Inflammatory macrophage treated with lipopolysaccharide for 4 hours (primary cell): Measurements from ENCODE around the gene MYEOV.

Experiments
- DNase-seq: peaks from one replicate; pipeline ENCODE4 v3.0.0-alpha.2; 2020

MYEOV gene

GRCh38 chr11:69267395-69267805, 26.6 kb upstream of the MYEOV start:
- no peak for DNase-seq

GRCh38 chr11:69268911-69269310, 25.0 kb upstream of the MYEOV start:
- no peak for DNase-seq

- no peak for DNase-seq
Measured at GRCh38 chr11:69269388-69269787, 24.6 kb upstream of the MYEOV start.

GRCh38 chr11:69269926-69270697, 23.8 kb upstream of the MYEOV start:
- no peak for DNase-seq

GRCh38 chr11:69270941-69271340, 23.0 kb upstream of the MYEOV start:
- no peak for DNase-seq

GRCh38 chr11:69272055-69272454, 21.9 kb upstream of the MYEOV start:
- DNase-seq: no peak

GRCh38 chr11:69272831-69273485, 21.0 kb upstream of the MYEOV start:
- no peak for DNase-seq

GRCh38 chr11:69273571-69273970, 20.4 kb upstream of the MYEOV start:
- no peak for DNase-seq

- DNase-seq: no peak
Measured at GRCh38 chr11:69274531-69275016, 19.4 kb upstream of the MYEOV start.

- no peak for DNase-seq
Measured at GRCh38 chr11:69275178-69275577, 18.8 kb upstream of the MYEOV start.

GRCh38 chr11:69276165-69276564, 17.8 kb upstream of the MYEOV start:
- no peak for DNase-seq

GRCh38 chr11:69277074-69277809, 16.7 kb upstream of the MYEOV start:
- DNase-seq: no peak

- DNase-seq: no peak
Measured at GRCh38 chr11:69278091-69278867, 15.7 kb upstream of the MYEOV start.

- no peak for DNase-seq
Measured at GRCh38 chr11:69280451-69280850, 13.5 kb upstream of the MYEOV start.

GRCh38 chr11:69280994-69281393, 13.0 kb upstream of the MYEOV start:
- DNase-seq: peak; percentile 48

- no peak for DNase-seq
Measured at GRCh38 chr11:69283446-69283845, 10.5 kb upstream of the MYEOV start.

- DNase-seq: no peak
Measured at GRCh38 chr11:69284081-69284511, 9.9 kb upstream of the MYEOV start.

GRCh38 chr11:69285091-69285490, 8.9 kb upstream of the MYEOV start:
- no peak for DNase-seq

- no peak for DNase-seq
Measured at GRCh38 chr11:69285766-69286165, 8.2 kb upstream of the MYEOV start.

- no peak for DNase-seq
Measured at GRCh38 chr11:69286374-69287371, 7.3 kb upstream of the MYEOV start.
